Smooth muscle cell of the brain vasculature (primary cell): ENCODE data around the gene ANKRD11.
"Not testable (repeated sequence)": the region's sequence is repeated elsewhere in the genome, so short reads cannot be mapped to it uniquely, and the experiment has no call there.

Source experiments
- DNase-seq: peaks from one replicate; pipeline ENCODE4 v3.0.0-alpha.2; 2012; ENCODE audit warnings: low read depth, low spot score

The ANKRD11 gene

GRCh38 chr16:89482150-89482816 lies 8.1 kb downstream of the ANKRD11 start:
- no peak for DNase-seq

GRCh38 chr16:89481356-89481955 lies 8.9 kb downstream of the ANKRD11 start:
- no peak for DNase-seq

- no peak for DNase-seq
These were observed 11.7 kb downstream of the ANKRD11 start for GRCh38 chr16:89478576-89479221.

- no peak for DNase-seq
These were observed 13.5 kb downstream of the ANKRD11 start for GRCh38 chr16:89476811-89477261.

- no peak for DNase-seq
These were observed 14.0 kb downstream of the ANKRD11 start for GRCh38 chr16:89476379-89476778.

- DNase-seq = no peak
These were observed 15.2 kb downstream of the ANKRD11 start for GRCh38 chr16:89475144-89475543.

- DNase-seq = no peak
These were observed 16.5 kb downstream of the ANKRD11 start for GRCh38 chr16:89473791-89474414.

- DNase-seq = no peak
These were observed 17.1 kb downstream of the ANKRD11 start for GRCh38 chr16:89473136-89473712.

GRCh38 chr16:89472711-89473075 lies 17.7 kb downstream of the ANKRD11 start:
- no peak for DNase-seq

GRCh38 chr16:89467382-89467781 lies 23.0 kb downstream of the ANKRD11 start:
- no peak for DNase-seq

- no peak for DNase-seq
These were observed 23.4 kb downstream of the ANKRD11 start for GRCh38 chr16:89466920-89467319.

GRCh38 chr16:89463312-89463711 lies 27.0 kb downstream of the ANKRD11 start:
- not testable (repeated sequence) for DNase-seq

- not testable (repeated sequence) for DNase-seq
These were observed 27.7 kb downstream of the ANKRD11 start for GRCh38 chr16:89462639-89463038.

- DNase-seq = not testable (repeated sequence)
These were observed 28.5 kb downstream of the ANKRD11 start for GRCh38 chr16:89461890-89462289.

GRCh38 chr16:89460556-89460955 lies 29.8 kb downstream of the ANKRD11 start:
- no peak for DNase-seq

- no peak for DNase-seq
These were observed 31.4 kb downstream of the ANKRD11 start for GRCh38 chr16:89458967-89459366.

GRCh38 chr16:89458551-89458950 lies 31.8 kb downstream of the ANKRD11 start:
- DNase-seq = no peak

GRCh38 chr16:89456419-89456959 lies 33.9 kb downstream of the ANKRD11 start:
- no peak for DNase-seq

- no peak for DNase-seq
These were observed 34.7 kb downstream of the ANKRD11 start for GRCh38 chr16:89455692-89456091.

GRCh38 chr16:89455178-89455577 lies 35.2 kb downstream of the ANKRD11 start:
- DNase-seq = no peak

GRCh38 chr16:89454378-89455125 lies 35.8 kb downstream of the ANKRD11 start:
- DNase-seq = not testable (repeated sequence)
